ENCODE measurements around the gene PM20D1.

DNA sequence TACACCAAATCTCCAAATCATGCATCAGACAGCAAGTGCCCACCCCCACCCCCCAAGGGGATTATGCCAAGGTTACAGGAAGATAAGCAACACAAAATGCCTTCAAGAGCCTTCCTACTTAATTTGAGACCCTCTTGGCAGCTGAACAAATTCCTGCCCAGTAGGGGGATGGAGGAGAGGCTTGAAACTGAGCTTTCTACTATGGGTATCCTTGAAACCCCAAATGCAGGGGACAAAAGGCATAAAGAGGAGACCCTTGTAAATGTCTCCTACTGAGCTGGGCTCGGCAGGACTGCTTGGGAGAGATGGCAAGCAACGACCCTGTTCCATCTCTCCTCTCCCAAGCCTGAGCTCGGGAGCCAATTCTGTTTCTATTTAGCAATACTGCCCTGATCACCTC is 40.5 kb downstream of the PM20D1 start:
- TF ChIP-seq EZH2 (IDR thresholded peaks at IDR 0.05) (no peak), POLR2AphosphoS5 (IDR thresholded peaks at IDR 0.05; ENCODE audit: borderline replicate concordance, low read depth, low read length) (no peak), FOXP2 (optimal IDR thresholded peaks at IDR 0.05; ENCODE audit: control extremely low read depth, extremely low read length, insufficient read depth) (no peak)

Measured in SK-N-MC (cell line).